Smooth muscle cell (in vitro differentiated cells): ENCODE results near the gene SKI. TPM values are rescaled to one million over a fixed set of nuclear protein-coding genes. Genes with fewer than 3 reads are reported as not detected.

ENCODE experiments used
- DNase-seq: peaks from one replicate; lab custom pipeline; 2025; ENCODE audit not compliant: unreplicated experiment; lab: John Stamatoyannopoulos, UW
- H2AFZ ChIP-seq: fragments of 200-600 bp; sonication (generic); 2 replicates; pipeline ENCODE4 v1.6.0; 2016; ENCODE audit warnings: antibody characterized with exemption, low read depth, mild to moderate bottlenecking
- H3F3A ChIP-seq: fragments of 200-600 bp; sonication (generic); 2 replicates; pipeline ENCODE4 v1.6.0; 2017; ENCODE audit warnings: antibody characterized with exemption, low read depth
- H3K27ac ChIP-seq: fragments of 200-600 bp; sonication (generic); 2 replicates; pipeline ENCODE4 v1.5.1; 2016; ENCODE audit warnings: low read depth, mild to moderate bottlenecking
- H3K27me3 ChIP-seq: fragments of 200-600 bp; sonication (generic); 2 replicates; pipeline ENCODE4 v1.6.1; 2016; ENCODE audit warnings: low read depth, mild to moderate bottlenecking
- H3K36me3 ChIP-seq: fragments of 200-600 bp; sonication (generic); 2 replicates; pipeline ENCODE4 v1.5.1; 2016; ENCODE audit warnings: low read depth
- H3K4me1 ChIP-seq: fragments of 200-600 bp; sonication (generic); 2 replicates; pipeline ENCODE4 v1.5.1; 2016; ENCODE audit warnings: low read depth
- H3K4me2 ChIP-seq: fragments of 200-600 bp; sonication (generic); 2 replicates; pipeline ENCODE4 v1.6.0; 2016; ENCODE audit warnings: mild to moderate bottlenecking
- H3K4me3 ChIP-seq: fragments of 200-600 bp; sonication (generic); 2 replicates; pipeline ENCODE4 v1.5.1; 2016; ENCODE audit warnings: mild to moderate bottlenecking
- H3K79me2 ChIP-seq: fragments of 200-600 bp; sonication (generic); 2 replicates; pipeline ENCODE4 v1.6.0; 2016; ENCODE audit warnings: low read depth, mild to moderate bottlenecking
- H3K9ac ChIP-seq: fragments of 200-600 bp; sonication (generic); 2 replicates; pipeline ENCODE4 v1.6.0; 2016; ENCODE audit warnings: low read depth
- H3K9me3 ChIP-seq: fragments of 200-600 bp; sonication (generic); replicated peaks from 2 replicates; pipeline ENCODE4 v1.5.1; 2016; ENCODE audit warnings: low read depth
- H4K20me1 ChIP-seq: fragments of 200-600 bp; sonication (generic); 2 replicates; pipeline ENCODE4 v1.6.0; 2016; ENCODE audit warnings: low read depth
- CTCF ChIP-seq: fragments of 200-600 bp; sonication (generic); IDR thresholded peaks from 2 replicates; pipeline ENCODE4 v1.5.1; 2017; ENCODE audit warnings: borderline replicate concordance, mild to moderate bottlenecking, antibody characterized with exemption; ENCODE audit not compliant: insufficient read depth, poor library complexity, severe bottlenecking
- WGBS: methylation state at CpG from one replicate; pipeline ENCODE4 v1.1.7; 2016; ENCODE audit warnings: low lambda C conversion rate; 5-methylcytosine and 5-hydroxymethylcytosine counted together
- polyA plus RNA-seq: library from polyadenylated mRNA; unstranded; fragments of >200 nt; fragmentation: Nextera tagmentation; extraction: Ambion mirVana; gene quantifications from 2 replicates; pipeline ENCODE4 v1.2.1, GENCODE V29; 2016
- total RNA-seq: library from RNA; depleted of rRNA; stranded (reverse); fragments of >200 nt; gene quantifications from 2 replicates; pipeline ENCODE4 v1.2.3, GENCODE V29; 2014

The SKI gene
- total and polyA plus RNA-seq, 2 experiments from 2014 or later: 4.2 to 19.6 TPM

DNA sequence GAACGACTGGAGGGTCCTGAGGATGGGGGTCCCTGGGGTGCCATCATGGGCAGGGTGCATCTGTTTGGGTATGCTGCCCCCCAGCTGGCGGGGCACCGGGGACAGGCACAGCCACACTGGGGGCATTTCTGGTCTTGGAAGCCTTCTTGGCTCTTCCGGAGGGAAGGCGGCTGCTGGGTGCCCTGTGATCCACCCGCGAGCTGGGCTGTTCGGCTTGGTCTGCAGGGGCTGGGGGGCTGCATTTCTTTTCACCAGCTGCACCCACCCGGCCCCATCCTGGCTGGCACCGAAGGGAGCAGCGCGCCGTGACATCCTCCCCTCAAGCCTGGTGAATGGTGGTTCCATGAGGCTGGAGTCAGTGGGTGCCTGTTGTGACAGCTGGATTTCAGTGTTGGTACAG lies 45.7 kb upstream of the SKI start:
- no peaks in the 10 kb centered on the region for H3F3A ChIP-seq
- no peak overlapping the region for H2AFZ ChIP-seq
- no peak for DNase-seq
- H3K9me3 ChIP-seq: no peaks in the 10 kb centered on the region
- H3K79me2 ChIP-seq: no peaks in the 10 kb centered on the region
- no peaks in the 10 kb centered on the region for H4K20me1 ChIP-seq
- H3K4me2 ChIP-seq: no peak overlapping the region
- H3K4me3 ChIP-seq: no peak overlapping the region
- 96% methylated on average over 13 of the region's 13 CpGs for WGBS
- no peak overlapping the region for H3K27ac ChIP-seq
- TF ChIP-seq CTCF: no peak
- H3K4me1 ChIP-seq: no peaks in the 10 kb centered on the region
- H3K27me3 ChIP-seq: no peaks in the 10 kb centered on the region
- H3K36me3 ChIP-seq: no peaks in the 10 kb centered on the region
- no peak overlapping the region for H3K9ac ChIP-seq

DNA sequence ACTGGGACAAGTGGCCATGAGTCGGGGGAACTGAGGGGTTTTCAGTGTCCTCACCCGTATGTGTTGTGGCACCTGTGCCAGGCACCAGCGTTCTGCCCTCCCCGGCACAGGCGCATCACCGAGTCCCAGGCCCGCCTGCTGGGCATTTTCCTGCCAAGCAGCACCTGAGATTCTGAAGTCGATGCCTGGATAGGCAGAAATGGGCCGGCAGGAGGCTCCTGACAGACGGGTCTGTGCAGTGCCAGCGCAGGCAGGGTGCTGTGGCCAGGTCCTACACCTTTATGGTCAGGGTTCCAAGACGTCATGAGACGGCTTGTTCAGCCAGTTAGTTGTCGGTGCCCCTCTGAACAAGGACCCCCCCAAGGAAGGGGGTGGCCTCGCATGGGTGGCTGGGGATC lies 44.2 kb upstream of the SKI start:
- TF ChIP-seq CTCF: no peak
- WGBS: 95% methylated on average over 15 of the region's 15 CpGs

GRCh38 chr1:2184531-2184930 lies 43.6 kb upstream of the SKI start:
- Histone ChIP-seq H3K4me1 (no peaks in the 10 kb centered on the region), H3K4me2 (no peak overlapping the region), H3K27me3 (no peaks in the 10 kb centered on the region), H3K27ac (no peak overlapping the region), H3K79me2 (no peaks in the 10 kb centered on the region), H3F3A (no peaks in the 10 kb centered on the region), H2AFZ (no peak overlapping the region), H3K4me3 (no peak overlapping the region), H3K36me3 (no peaks in the 10 kb centered on the region), H4K20me1 (no peaks in the 10 kb centered on the region), H3K9ac (no peak overlapping the region), H3K9me3 (no peaks in the 10 kb centered on the region)
- WGBS: 93% methylated on average over 18 of the region's 18 CpGs
- no peak for TF ChIP-seq CTCF
- DNase-seq: no peak

More for the DNA sequence above, 44.2 kb upstream of the SKI start:
- Histone ChIP-seq H3K9ac (no peak overlapping the region), H3K4me3 (no peak overlapping the region), H3K36me3 (no peaks in the 10 kb centered on the region), H2AFZ (no peak overlapping the region), H3F3A (no peaks in the 10 kb centered on the region), H3K79me2 (no peaks in the 10 kb centered on the region), H3K4me1 (no peaks in the 10 kb centered on the region), H4K20me1 (no peaks in the 10 kb centered on the region), H3K9me3 (no peaks in the 10 kb centered on the region), H3K27ac (no peak overlapping the region), H3K4me2 (no peak overlapping the region), H3K27me3 (no peaks in the 10 kb centered on the region)
- no peak for DNase-seq

GRCh38 chr1:2184934-2185333 lies 43.2 kb upstream of the SKI start:
- H3K4me2 ChIP-seq: no peak overlapping the region
- no peaks in the 10 kb centered on the region for H4K20me1 ChIP-seq
- no peak overlapping the region for H3K4me3 ChIP-seq
- H3K36me3 ChIP-seq: no peaks in the 10 kb centered on the region
- no peaks in the 10 kb centered on the region for H3K9me3 ChIP-seq
- H3K27ac ChIP-seq: no peak overlapping the region
- H3F3A ChIP-seq: peaks cover under 1% of the 10 kb centered on the region
- H3K79me2 ChIP-seq: no peaks in the 10 kb centered on the region
- no peaks in the 10 kb centered on the region for H3K27me3 ChIP-seq
- TF ChIP-seq CTCF: no peak
- DNase-seq: no peak
- peaks cover 3% of the 10 kb centered on the region for H3K4me1 ChIP-seq
- WGBS: 98% methylated on average over 33 of the region's 33 CpGs
- no peak overlapping the region for H2AFZ ChIP-seq
- H3K9ac ChIP-seq: no peak overlapping the region
